SK-N-SH (cell line): Measurements from ENCODE around the gene TEAD3. TPM values are rescaled to one million over a fixed set of nuclear protein-coding genes. Genes with fewer than 3 reads are reported as not detected.
A peak's percentile ranks its signal among the peaks of the same experiment; 100 is the strongest.

ENCODE experiments used
- CTCF ChIA-PET: fragments of 300-600, 350-600 bp; formaldehyde crosslinking; extraction: SDS; loops from one replicate; lab custom pipeline; 2021; lab: Yijun Ruan, JAX
- POLR2A ChIA-PET: fragments of 350-600 bp; sonication (Branson Sonifier 250); formaldehyde crosslinking; extraction: SDS; loops from one replicate; lab custom pipeline; 2020; ENCODE audit warnings: antibody characterized with exemption, inconsistent platforms; lab: Yijun Ruan, JAX
- DNase-seq: peaks from one replicate; pipeline ENCODE4 v3.0.0; 2012
- H2AFZ ChIP-seq: fragments of 200-600 bp; sonication (generic); 2 replicates; pipeline ENCODE4 v1.8.1; 2016; ENCODE audit warnings: antibody characterized with exemption, mild to moderate bottlenecking, low read depth
- H3F3A ChIP-seq: fragments of 200-600 bp; sonication (generic); replicated peaks from 2 replicates; pipeline ENCODE3; 2016; ENCODE audit warnings: antibody characterized with exemption, mild to moderate bottlenecking; ENCODE audit not compliant: insufficient read depth
- H3K27ac ChIP-seq, 2 experiments: fragments of 200-500 bp in 1 of 2; fragments of 200-600 bp in 1 of 2; sonication (Bioruptor generic) in 1 of 2; sonication (generic), shearing (Covaris generic) in 1 of 2; 2 replicates each; pipeline versions ENCODE4 v1.5.1 to v1.6.1; 2014 to 2016; ENCODE audit warnings: low read depth in 2 of 2, inconsistent platforms in 1 of 2, low read length in 1 of 2, mild to moderate bottlenecking in 1 of 2, mixed read lengths in 1 of 2
- H3K27me3 ChIP-seq: fragments of 200-600 bp; sonication (generic), shearing (Covaris generic); 2 replicates; pipeline ENCODE4 v1.6.1; 2016; ENCODE audit warnings: mixed run types; ENCODE audit not compliant: insufficient read depth
- H3K36me3 ChIP-seq, 2 experiments: fragments of 200-500 bp in 1 of 2; fragments of 200-600 bp in 1 of 2; sonication (Bioruptor generic) in 1 of 2; sonication (generic) in 1 of 2; replicated peaks in 1 of 2; 2 replicates each; pipeline versions ENCODE3 to v1.5.1; 2014 to 2016; ENCODE audit warnings: low read length in 1 of 2, mild to moderate bottlenecking in 1 of 2; ENCODE audit not compliant: insufficient read depth in 2 of 2, control insufficient read depth in 1 of 2
- H3K4me1 ChIP-seq, 2 experiments: fragments of 200-500 bp in 1 of 2; fragments of 200-600 bp in 1 of 2; sonication (Bioruptor generic) in 1 of 2; sonication (generic), shearing (Covaris generic) in 1 of 2; 2 replicates each; pipeline versions ENCODE4 v1.5.1 to v1.6.1; 2014 to 2016; ENCODE audit warnings: low read depth in 1 of 2, low read length in 1 of 2, mixed run types in 1 of 2; ENCODE audit not compliant: insufficient read depth in 2 of 2, control insufficient read depth in 1 of 2
- H3K4me2 ChIP-seq: fragments of 200-600 bp; sonication (generic), shearing (Covaris generic); 2 replicates; pipeline ENCODE4 v1.6.1; 2017; ENCODE audit warnings: mixed run types
- H3K4me3 ChIP-seq, 2 experiments: fragments of 200-500 bp in 1 of 2; fragments of 200-600 bp in 1 of 2; sonication (Bioruptor generic) in 1 of 2; sonication (generic), shearing (Covaris generic) in 1 of 2; 2 replicates each; pipeline versions ENCODE4 v1.5.1 to v1.8.1; 2014 to 2016; ENCODE audit warnings: low read depth in 2 of 2, inconsistent platforms in 1 of 2, low read length in 1 of 2, mild to moderate bottlenecking in 1 of 2, mixed read lengths in 1 of 2, moderate library complexity in 1 of 2
- H3K79me2 ChIP-seq: fragments of 200-600 bp; sonication (generic); 2 replicates; pipeline ENCODE4 v1.8.1; 2017; ENCODE audit warnings: mild to moderate bottlenecking; ENCODE audit not compliant: insufficient read depth
- H3K9ac ChIP-seq: fragments of 200-600 bp; sonication (generic); 2 replicates; pipeline ENCODE4 v1.6.1; 2017; ENCODE audit warnings: mixed run types
- H3K9me2 ChIP-seq: fragments of 200-600 bp; sonication (generic); 2 replicates; pipeline ENCODE4 v1.6.1; 2017; ENCODE audit warnings: mixed run types
- H3K9me3 ChIP-seq: fragments of 200-600 bp; sonication (generic); 2 replicates; pipeline ENCODE4 v1.6.1; 2017; ENCODE audit warnings: mixed run types, mild to moderate bottlenecking, moderate library complexity
- H4K20me1 ChIP-seq: fragments of 200-600 bp; sonication (generic); 2 replicates; pipeline ENCODE4 v1.6.1; 2017; ENCODE audit warnings: mild to moderate bottlenecking, mixed run types; ENCODE audit not compliant: insufficient read depth
- CHD2 ChIP-seq: fragments of 150-350 bp; IDR thresholded peaks from 2 replicates; pipeline ENCODE4 v1.6.1; 2018; ENCODE audit warnings: low read length; ENCODE audit not compliant: partially characterized antibody
- EP300 ChIP-seq, 2 experiments: IDR thresholded peaks; 2 replicates each; pipeline versions ENCODE4 v1.4.0 to v1.6.1; 2012; ENCODE audit warnings: borderline replicate concordance in 1 of 2, low read depth in 1 of 2, low read length in 1 of 2
- EZH2phosphoT487 ChIP-seq: fragments of 200-600 bp; sonication (generic); IDR thresholded peaks from 2 replicates; pipeline ENCODE4 v1.6.1; 2017; ENCODE audit warnings: low read depth, mixed run types, mild to moderate bottlenecking, antibody characterized with exemption, moderate library complexity, borderline replicate concordance
- FOXJ3 ChIP-seq: sonication (generic); formaldehyde crosslinking; IDR thresholded peaks from 2 replicates; pipeline ENCODE4 v1.5.1; 2020; ENCODE audit warnings: mild to moderate bottlenecking, missing genetic modification reagents
- MEF2A ChIP-seq: IDR thresholded peaks from 2 replicates; pipeline ENCODE4 v1.4.0; 2012; ENCODE audit warnings: low read depth, borderline replicate concordance
- MXI1 ChIP-seq: IDR thresholded peaks from 2 replicates; pipeline ENCODE4 v1.6.1; 2012; ENCODE audit warnings: mild to moderate bottlenecking, low read depth, low read length, improper control_type of control experiment
- SIN3A ChIP-seq: IDR thresholded peaks from 2 replicates; pipeline ENCODE4 v1.6.1; 2012; ENCODE audit warnings: low read depth, mild to moderate bottlenecking, low read length, moderate library complexity, borderline replicate concordance
- WGBS: methylation state at CpG from one replicate; pipeline ENCODE4 v1.1.6; 2017; ENCODE audit warnings: low lambda C conversion rate; 5-methylcytosine and 5-hydroxymethylcytosine counted together
- polyA plus RNA-seq, 3 experiments: library from polyadenylated mRNA; depleted of rRNA; stranded (reverse); fragments of >200 nt; gene quantifications; 2 replicates each; pipeline ENCODE4 v1.2.3, GENCODE V29; 2012
- TF ChIP-seq, protein P1 (sequence below): IDR thresholded peaks from 2 replicates; pipeline ENCODE4; 2012

The TEAD3 gene
- polyA plus RNA-seq, 1 of the 3 experiments (the other 2 are of a cell fraction): 7.1 TPM

DNA sequence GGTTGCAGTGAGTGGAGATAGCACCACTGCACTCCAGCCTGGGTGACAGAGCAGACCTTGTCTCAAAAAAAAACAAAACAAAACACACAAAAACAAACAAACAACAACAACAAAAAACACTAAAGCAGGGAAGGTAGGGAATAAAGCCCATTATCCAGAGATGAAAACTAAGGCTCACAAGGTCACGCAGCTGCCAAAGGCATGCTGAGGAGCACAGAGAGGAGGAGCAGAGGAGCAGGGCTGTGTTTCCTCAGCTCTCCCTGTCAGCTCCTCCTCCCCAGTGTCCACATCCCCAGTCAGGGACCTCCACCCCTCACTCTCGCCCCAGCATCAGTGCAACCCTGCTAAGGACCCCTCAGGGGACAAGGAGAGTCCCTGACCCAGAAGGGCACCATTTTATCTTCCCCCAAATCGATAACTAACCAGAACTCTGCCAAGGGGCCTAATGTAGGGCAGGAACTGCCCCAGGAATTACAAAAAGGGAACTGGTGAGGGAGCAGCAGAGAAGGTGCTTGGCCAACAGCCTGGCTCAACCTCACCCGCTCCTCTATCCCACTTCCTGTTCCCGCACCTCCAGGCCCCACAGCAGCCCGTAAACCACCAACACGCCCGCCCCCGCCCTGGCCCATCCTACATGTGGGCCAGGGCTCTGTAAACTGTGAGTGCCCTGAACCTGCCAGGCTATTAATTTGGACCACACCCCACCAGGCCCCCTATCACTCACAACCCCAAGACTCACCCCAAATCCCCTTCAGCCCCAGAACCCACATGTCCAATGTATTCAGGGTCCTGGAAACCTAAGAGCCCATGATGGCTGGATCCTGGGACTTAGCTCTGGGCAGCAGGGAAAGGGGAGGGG, 9.0 kb downstream of the TEAD3 start:
- H3K4me1 ChIP-seq: peaks cover 31 to 35% of the 10 kb centered on the region in 2 experiments; a peak in 2 of 4 replicates
- H3K36me3 ChIP-seq: no peaks in the 10 kb centered on the region
- TF ChIP-seq SIN3A (no peak), EP300 (IDR thresholded peaks at IDR 0.05; ENCODE audit: borderline replicate concordance in 1 of 2, low read depth in 1 of 2, low read length in 1 of 2) (peak in 1 of 2 experiments; percentile 23; a peak in 1 of 4 replicates)
- TF ChIP-seq, all 33 proteins: peak for 1
- Histone ChIP-seq H2AFZ (no peak overlapping the region), H3K4me3 (no peak overlapping the region), H3K9me3 (no peaks in the 10 kb centered on the region), H3K79me2 (peaks cover 19% of the 10 kb centered on the region; the same call in 1 of the 2 replicates), H3K27me3 (no peaks in the 10 kb centered on the region), H3K4me2 (no peak overlapping the region), H3F3A (peaks cover 2% of the 10 kb centered on the region), H3K9ac (no peak overlapping the region), H3K9me2 (no peaks in the 10 kb centered on the region), H3K27ac (peak overlapping the region in 1 of 2 experiments; percentile 18; a peak in 1 of 4 replicates), H4K20me1 (peaks cover 10% of the 10 kb centered on the region; the same call in 1 of the 2 replicates)
- ChIA-PET CTCF (interaction anchor here (1.2 kb wide), 2 partner anchors 21 to 144 kb away, joined by 3 read pairs; no protein-coding TSS in a partner anchor), POLR2A (interaction anchor here (0.5 to 1.1 kb wide), 2 partner anchors 9 to 14 kb away, joined by 3 read pairs; partner anchors contain the start of gene TEAD3)
- WGBS: 58% methylated on average over 9 of the region's 9 CpGs
- peak; percentile 74 for DNase-seq

DNA sequence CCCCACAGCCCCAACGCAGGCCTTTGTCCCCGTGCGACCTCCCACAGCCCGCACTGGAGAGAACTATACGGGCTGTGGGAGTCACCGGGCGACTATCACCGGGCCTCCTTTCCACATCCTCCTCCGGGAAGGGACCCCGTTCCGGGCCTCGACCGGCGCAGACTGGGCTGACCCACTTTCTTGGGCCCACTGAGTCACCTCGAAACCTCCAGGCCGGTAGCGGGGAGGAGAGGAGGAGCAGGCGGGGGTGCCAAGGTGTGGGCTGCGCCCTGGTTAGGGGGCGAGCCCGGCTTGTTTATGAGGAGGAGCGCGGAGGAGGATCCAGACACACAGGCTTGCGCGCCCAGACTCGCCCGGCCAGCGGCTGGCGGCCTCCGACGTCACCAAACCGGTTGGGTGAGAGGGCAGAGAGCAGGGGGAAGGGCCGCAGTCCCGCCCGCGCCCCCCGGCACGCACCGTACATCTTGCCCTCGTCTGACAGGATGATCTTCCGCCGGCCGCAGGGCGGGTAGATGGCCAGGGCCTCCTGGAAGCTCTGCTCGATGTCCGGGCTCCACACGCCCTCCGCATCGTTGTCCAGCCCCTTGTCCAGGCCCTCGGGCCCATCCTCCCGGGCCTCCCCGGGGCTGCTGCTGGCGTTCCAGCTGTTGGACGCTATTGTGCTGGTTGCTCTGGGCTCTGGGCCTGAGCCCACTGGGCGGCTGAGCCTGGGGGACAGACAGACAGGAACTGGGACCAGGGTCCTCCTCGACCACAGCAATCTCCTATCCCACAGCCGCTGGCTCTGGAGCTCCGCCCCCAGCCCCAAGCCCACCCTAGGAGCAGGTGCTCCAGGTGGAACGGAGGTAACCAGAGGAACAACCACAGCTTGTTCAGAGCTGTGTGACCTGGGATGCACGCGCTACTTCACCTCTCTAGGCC, 10.6 kb downstream of the TEAD3 start:
- DNase-seq: peak; percentile 25
- Histone ChIP-seq H3K9me3 (no peaks in the 10 kb centered on the region), H3K9ac (no peak overlapping the region), H3K4me2 (no peak overlapping the region), H3F3A (peaks cover 2% of the 10 kb centered on the region), H3K9me2 (no peaks in the 10 kb centered on the region), H4K20me1 (peaks cover 2% of the 10 kb centered on the region; the same call in 1 of the 2 replicates), H3K4me1 (peaks cover 19 to 22% of the 10 kb centered on the region in 2 experiments; a peak in 2 of 4 replicates), H3K36me3 (no peaks in the 10 kb centered on the region), H3K4me3 (no peak overlapping the region), H3K27me3 (no peaks in the 10 kb centered on the region), H3K27ac (no peak overlapping the region), H3K79me2 (peaks cover 19% of the 10 kb centered on the region; the same call in 1 of the 2 replicates), H2AFZ (no peak overlapping the region)
- TF ChIP-seq CHD2 (no peak), MXI1 (no peak), FOXJ3 (CRISPR knock-in tag) (no peak), MEF2A (no peak), EZH2phosphoT487 (no peak)
- TF ChIP-seq, protein P1, sequence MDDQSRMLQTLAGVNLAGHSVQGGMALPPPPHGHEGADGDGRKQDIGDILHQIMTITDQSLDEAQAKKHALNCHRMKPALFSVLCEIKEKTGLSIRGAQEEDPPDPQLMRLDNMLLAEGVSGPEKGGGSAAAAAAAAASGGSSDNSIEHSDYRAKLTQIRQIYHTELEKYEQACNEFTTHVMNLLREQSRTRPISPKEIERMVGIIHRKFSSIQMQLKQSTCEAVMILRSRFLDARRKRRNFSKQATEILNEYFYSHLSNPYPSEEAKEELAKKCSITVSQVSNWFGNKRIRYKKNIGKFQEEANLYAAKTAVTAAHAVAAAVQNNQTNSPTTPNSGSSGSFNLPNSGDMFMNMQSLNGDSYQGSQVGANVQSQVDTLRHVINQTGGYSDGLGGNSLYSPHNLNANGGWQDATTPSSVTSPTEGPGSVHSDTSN: no peak
- 92% methylated on average over 32 of the region's 61 CpGs for WGBS
- ChIA-PET CTCF (interaction anchor here (0.8 to 1.5 kb wide), 2 partner anchors 37 kb away, joined by 3 read pairs; no protein-coding TSS in a partner anchor), POLR2A (interaction anchor here (0.9 kb wide), 2 partner anchors 10 to 13 kb away, joined by 4 to 5 read pairs; no protein-coding TSS in a partner anchor)
